IMR-90 (cell line): ENCODE results near the gene ABCA6. TPM values are rescaled to one million over a fixed set of nuclear protein-coding genes. Genes with fewer than 3 reads are reported as not detected.

Experiments used
- ATAC-seq: fragments of 200-7000 bp; cut with Tn5 transposase; 2 replicates; pipeline ENCODE4 v1.9.1; 2020; ENCODE audit warnings: low read depth, mild to moderate bottlenecking, moderate library complexity
- BruUV-seq: library from RNA; stranded (reverse); fragments of 400-500 nt; replicated peaks from 2 replicates; lab custom pipeline; 2021; lab: Mats Ljungman, UMichigan
- CTCF ChIA-PET: fragments of 300-600 bp; formaldehyde crosslinking; extraction: SDS; loops from one replicate; lab custom pipeline; 2021; ENCODE audit warnings: antibody characterized with exemption; lab: Yijun Ruan, JAX
- POLR2A ChIA-PET: fragments of 300-600 bp; sonication (Branson Sonifier 250); formaldehyde crosslinking; loops from one replicate; lab custom pipeline; 2022; ENCODE audit warnings: antibody characterized with exemption; ENCODE audit not compliant: unreplicated experiment; lab: Charles Lee
- DNase-seq: peaks from one replicate; pipeline ENCODE4 v3.0.0; 2013
- H2AFZ ChIP-seq: replicated peaks from 2 replicates; pipeline ENCODE3; 2013; ENCODE audit warnings: low read length, mild to moderate bottlenecking; ENCODE audit not compliant: poor library complexity
- H2AK5ac ChIP-seq: 2 replicates; pipeline ENCODE4 v1.6.1; 2013; ENCODE audit warnings: low read depth, low read length, inconsistent platforms
- H2AK9ac ChIP-seq: replicated peaks from 2 replicates; pipeline ENCODE3; 2013; ENCODE audit warnings: mild to moderate bottlenecking, low read depth, low read length, moderate library complexity; ENCODE audit not compliant: poor library complexity
- H2BK120ac ChIP-seq: 2 replicates; pipeline ENCODE4 v1.6.1; 2013; ENCODE audit warnings: low read depth, low read length, inconsistent platforms
- H2BK15ac ChIP-seq: 3 replicates; pipeline ENCODE4 v1.6.1; 2013; ENCODE audit warnings: low read depth, low read length, inconsistent platforms
- H2BK20ac ChIP-seq: 2 replicates; pipeline ENCODE4 v1.6.1; 2013; ENCODE audit warnings: low read depth, mild to moderate bottlenecking, inconsistent platforms, low read length, moderate library complexity
- H2BK5ac ChIP-seq: 2 replicates; pipeline ENCODE4 v1.6.1; 2013; ENCODE audit warnings: mild to moderate bottlenecking, low read depth, low read length, inconsistent platforms; ENCODE audit not compliant: poor library complexity, severe bottlenecking
- H3K14ac ChIP-seq: replicated peaks from 2 replicates; pipeline ENCODE4 v1.6.1; 2013; ENCODE audit warnings: low read depth, low read length, inconsistent platforms
- H3K18ac ChIP-seq: 2 replicates; pipeline ENCODE4 v1.6.1; 2013; ENCODE audit warnings: low read depth, low read length, control low read depth
- H3K23ac ChIP-seq: 2 replicates; pipeline ENCODE4 v1.6.1; 2013; ENCODE audit warnings: low read depth, low read length, inconsistent platforms
- H3K27ac ChIP-seq: 2 replicates; pipeline ENCODE4 v1.5.1; 2013; ENCODE audit warnings: mild to moderate bottlenecking, control low read depth, low read length; ENCODE audit not compliant: insufficient read depth
- H3K27me3 ChIP-seq: 2 replicates; pipeline ENCODE4 v1.6.1; 2013; ENCODE audit warnings: low read length; ENCODE audit not compliant: control insufficient read depth, insufficient read depth
- H3K36me3 ChIP-seq: 2 replicates; pipeline ENCODE4 v1.6.1; 2013; ENCODE audit warnings: low read length, mixed read lengths; ENCODE audit not compliant: control insufficient read depth, insufficient read depth
- H3K4ac ChIP-seq: 2 replicates; pipeline ENCODE4 v1.6.1; 2013; ENCODE audit warnings: low read depth, low read length, inconsistent platforms
- H3K4me1 ChIP-seq: 2 replicates; pipeline ENCODE4 v1.6.1; 2013; ENCODE audit warnings: low read length, mixed read lengths; ENCODE audit not compliant: control insufficient read depth, insufficient read depth
- H3K4me2 ChIP-seq: 2 replicates; pipeline ENCODE4 v1.6.1; 2013; ENCODE audit warnings: low read depth, mild to moderate bottlenecking, control low read depth, low read length, moderate library complexity
- H3K4me3 ChIP-seq: 2 replicates; pipeline ENCODE4 v1.5.1; 2013; ENCODE audit warnings: low read depth, mild to moderate bottlenecking, control low read depth, low read length, moderate library complexity; ENCODE audit not compliant: insufficient read depth
- H3K56ac ChIP-seq: 2 replicates; pipeline ENCODE4 v1.6.1; 2013; ENCODE audit warnings: low read length, inconsistent platforms; ENCODE audit not compliant: insufficient read depth; ENCODE audit errors: extremely low read depth
- H3K79me1 ChIP-seq, 2 experiments: 2 replicates each; pipeline ENCODE4 v1.6.1; 2013; ENCODE audit warnings: low read length in 2 of 2, inconsistent platforms in 1 of 2, low read depth in 1 of 2
- H3K9ac ChIP-seq: 2 replicates; pipeline ENCODE4 v1.6.1; 2013; ENCODE audit warnings: low read depth, low read length, control low read depth
- H3K9me1 ChIP-seq: 2 replicates; pipeline ENCODE4 v1.6.1; 2013; ENCODE audit warnings: low read length, inconsistent platforms; ENCODE audit not compliant: insufficient read depth
- H3K9me3 ChIP-seq: 2 replicates; pipeline ENCODE4 v1.6.1; 2013; ENCODE audit warnings: low read length; ENCODE audit not compliant: control insufficient read depth, insufficient read depth
- H4K20me1 ChIP-seq: 2 replicates; pipeline ENCODE4 v1.6.1; 2013; ENCODE audit warnings: low read length, inconsistent platforms; ENCODE audit not compliant: insufficient read depth
- H4K5ac ChIP-seq: 2 replicates; pipeline ENCODE4 v1.6.1; 2013; ENCODE audit warnings: mild to moderate bottlenecking, low read depth, low read length, control low read depth
- H4K8ac ChIP-seq, 2 experiments: 2 replicates each; pipeline ENCODE4 v1.6.1; 2013; ENCODE audit warnings: low read depth in 2 of 2, low read length in 2 of 2, control low read depth in 1 of 2, inconsistent platforms in 1 of 2
- H4K91ac ChIP-seq: 2 replicates; pipeline ENCODE4 v1.6.1; 2013; ENCODE audit warnings: low read depth, low read length, inconsistent platforms; ENCODE audit not compliant: insufficient read depth
- BHLHE40 ChIP-seq: fragments of 150-350 bp; IDR thresholded peaks from 2 replicates; pipeline ENCODE4 v1.6.1; 2016; ENCODE audit warnings: mild to moderate bottlenecking, low read depth, low read length
- CEBPB ChIP-seq: IDR thresholded peaks from 2 replicates; pipeline ENCODE4 v1.6.1; 2012; ENCODE audit warnings: low read depth, low read length, improper control_type of control experiment
- CHD1 ChIP-seq: IDR thresholded peaks from 2 replicates; pipeline ENCODE4 v1.6.1; 2012; ENCODE audit warnings: low read depth, low read length, improper control_type of control experiment
- CTCF ChIP-seq: conservative IDR thresholded peaks from 2 replicates; pipeline ENCODE4 v1.5.1; 2012; ENCODE audit warnings: mild to moderate bottlenecking, low read depth, low read length, improper control_type of control experiment
- ELK1 ChIP-seq: fragments of 150-350 bp; IDR thresholded peaks from 2 replicates; pipeline ENCODE4 v1.6.1; 2016; ENCODE audit warnings: low read depth, mild to moderate bottlenecking, low read length, moderate library complexity, borderline replicate concordance
- MAFK ChIP-seq: IDR thresholded peaks from 2 replicates; pipeline ENCODE4 v1.6.1; 2012; ENCODE audit warnings: low read depth, low read length, improper control_type of control experiment
- MAZ ChIP-seq: IDR thresholded peaks from 2 replicates; pipeline ENCODE4 v1.6.1; 2012; ENCODE audit warnings: low read depth, mild to moderate bottlenecking, low read length, improper control_type of control experiment, moderate library complexity, borderline replicate concordance
- MXI1 ChIP-seq: IDR thresholded peaks from 2 replicates; pipeline ENCODE4 v1.6.1; 2012; ENCODE audit warnings: low read depth, mild to moderate bottlenecking, low read length, moderate library complexity, borderline replicate concordance
- NFE2L2 ChIP-seq: fragments of 150-350 bp; IDR thresholded peaks from 2 replicates; pipeline ENCODE4 v1.6.1; 2016; ENCODE audit warnings: low read depth, mild to moderate bottlenecking, low read length
- RFX5 ChIP-seq: IDR thresholded peaks from 2 replicates; pipeline ENCODE4 v1.8.0; 2012; ENCODE audit warnings: low read depth, mild to moderate bottlenecking, low read length, moderate library complexity
- SMC3 ChIP-seq: fragments of 150-350 bp; IDR thresholded peaks from 2 replicates; pipeline ENCODE4 v1.6.1; 2016; ENCODE audit warnings: low read depth, mild to moderate bottlenecking, antibody characterized with exemption, low read length, moderate library complexity
- WGBS, 2 experiments: methylation state at CpG; one replicate each; pipeline versions ENCODE4 v1.1.5 to v1.1.7; 2013; ENCODE audit warnings: missing lambda C conversion rate in 2 of 2; ENCODE audit not compliant: insufficient read length in 1 of 2; ENCODE audit errors: extremely low coverage in 2 of 2; 5-methylcytosine and 5-hydroxymethylcytosine counted together
- dilution Hi-C: fragments of 300-500 bp; cut with HindIII; formaldehyde crosslinking; loops from one replicate; pipeline ENCODE4 v1.14.3; 2018; ENCODE audit warnings: low sequenced_read_pairs; ENCODE audit not compliant: unreplicated experiment
- in situ Hi-C: fragments of 300-500 bp; cut with MboI; formaldehyde crosslinking; loops from 3 replicates; pipeline ENCODE4 v1.14.3; 2019; ENCODE audit warnings: low sequenced_read_pairs, inconsistent platforms, mixed read lengths
- intact Hi-C: fragments of 100-400 bp; cut with micrococcal nuclease; formaldehyde crosslinking; loops from 2 replicates; pipeline ENCODE4 v1.10.0; 2022
- polyA plus RNA-seq, 3 experiments: library from polyadenylated mRNA; depleted of rRNA; stranded (reverse); fragments of >200 nt; gene quantifications; 2 replicates each; pipeline ENCODE4 v1.2.3, GENCODE V29; 2012; ENCODE audit warnings: low replicate concordance in 1 of 3
- total RNA-seq: library from RNA; depleted of rRNA; stranded (reverse); fragments of >200 nt; gene quantifications from 2 replicates; pipeline ENCODE4 v1.2.3, GENCODE V29; 2012

Gene ABCA6
- total and polyA plus RNA-seq, 2 of the 4 experiments (the other 2 are of a cell fraction) = under 0.01 TPM; not detected in 1

GRCh38 chr17:69144331-69145255, 2.9 kb upstream of the ABCA6 start:
- H3K27me3 ChIP-seq = no peaks in the 10 kb centered on the region
- H3K4ac ChIP-seq = no peak overlapping the region
- TF ChIP-seq RFX5 (no peak), CEBPB (no peak), MXI1 (no peak), CHD1 (no peak), SMC3 (no peak), ELK1 (no peak), NFE2L2 (no peak), MAFK (no peak), MAZ (no peak), BHLHE40 (no peak), CTCF (no peak)
- H3K9ac ChIP-seq = no peak overlapping the region
- H3K27ac ChIP-seq = no peak overlapping the region
- H3K79me1 ChIP-seq = no peaks in the 10 kb centered on the region
- H4K5ac ChIP-seq = no peak overlapping the region
- POLR2A ChIA-PET = no interaction called here
- dilution Hi-C loops = no loop called here
- H3K18ac ChIP-seq = no peak overlapping the region; the same call in 1 of the 2 replicates
- H3K4me1 ChIP-seq = peaks cover 5% of the 10 kb centered on the region; the same call in 1 of the 2 replicates
- no peak overlapping the region for H2BK20ac ChIP-seq
- no peak overlapping the region for H3K4me2 ChIP-seq
- no peak overlapping the region for H2AK9ac ChIP-seq
- no peak overlapping the region for H4K91ac ChIP-seq
- H4K20me1 ChIP-seq = no peaks in the 10 kb centered on the region
- H2BK15ac ChIP-seq = no peak overlapping the region
- no peaks in the 10 kb centered on the region for H3K9me3 ChIP-seq
- no peak for DNase-seq
- no peak overlapping the region for H4K8ac ChIP-seq
- H3K36me3 ChIP-seq = no peaks in the 10 kb centered on the region
- H2AFZ ChIP-seq = no peak overlapping the region
- no TSS peak for BruUV-seq
- no peak overlapping the region for H3K4me3 ChIP-seq
- no peak overlapping the region for H3K56ac ChIP-seq
- no peaks in the 10 kb centered on the region for H3K9me1 ChIP-seq
- no peak overlapping the region for H3K23ac ChIP-seq
- H2BK5ac ChIP-seq = no peak overlapping the region
- in situ Hi-C loops = no loop called here
- no peak overlapping the region for H2BK120ac ChIP-seq
- H3K14ac ChIP-seq = no peak overlapping the region
- WGBS, 2 experiments = no CpG with 5 or more reads among the region's 2 CpGs
- intact Hi-C loops = no loop called here
- H2AK5ac ChIP-seq = no peak overlapping the region
- ATAC-seq = no peak
- CTCF ChIA-PET = no interaction called here
